Activated CD8-positive, alpha-beta memory T cell treated with anti-CD3 and anti-CD28 coated beads, Interleukin-2, amount 50 U/mL, for 1 hour (primary cell): ENCODE results near the gene RPL28.
"Not testable (repeated sequence)": the region's sequence is repeated elsewhere in the genome, so short reads cannot be mapped to it uniquely, and the experiment has no call there.

Experiments
- DNase-seq: peaks from one replicate; pipeline ENCODE4 v3.0.0-alpha.2; 2020; ENCODE audit errors: extremely low read depth

RPL28 gene

GRCh38 chr19:55426042-55426441, 40.3 kb downstream of the RPL28 start:
- no peak for DNase-seq

GRCh38 chr19:55431183-55431582, 45.5 kb downstream of the RPL28 start:
- DNase-seq: no peak

GRCh38 chr19:55432241-55432959, 46.7 kb downstream of the RPL28 start:
- DNase-seq: no peak

GRCh38 chr19:55433292-55433691, 47.6 kb downstream of the RPL28 start:
- DNase-seq: no peak

GRCh38 chr19:55434356-55434919, 48.7 kb downstream of the RPL28 start:
- no peak for DNase-seq

- no peak for DNase-seq
Observed at GRCh38 chr19:55435020-55435419, 49.3 kb downstream of the RPL28 start.

- DNase-seq: no peak
Observed at GRCh38 chr19:55436847-55437246, 51.1 kb downstream of the RPL28 start.

- DNase-seq: no peak
Observed at GRCh38 chr19:55437410-55437809, 51.7 kb downstream of the RPL28 start.

- DNase-seq: no peak
Observed at GRCh38 chr19:55439052-55439451, 53.3 kb downstream of the RPL28 start.

GRCh38 chr19:55440411-55441105, 54.8 kb downstream of the RPL28 start:
- DNase-seq: no peak

GRCh38 chr19:55441319-55441691, 55.6 kb downstream of the RPL28 start:
- no peak for DNase-seq

- DNase-seq: no peak
Observed at GRCh38 chr19:55441692-55442321, 56.1 kb downstream of the RPL28 start.

- no peak for DNase-seq
Observed at GRCh38 chr19:55442372-55442961, 56.7 kb downstream of the RPL28 start.

GRCh38 chr19:55443045-55443823, 57.5 kb downstream of the RPL28 start, which contains the start of gene SHISA7:
SHISA7 (minus strand) TSS chr19:55443300; CDS start chr19:55442863, 437 bp downstream.
- no peak for DNase-seq

GRCh38 chr19:55443824-55444480, 58.2 kb downstream of the RPL28 start:
- DNase-seq: no peak

- no peak for DNase-seq
Observed at GRCh38 chr19:55444646-55445045, 58.9 kb downstream of the RPL28 start.

GRCh38 chr19:55446060-55446459, 60.3 kb downstream of the RPL28 start:
- no peak for DNase-seq

- DNase-seq: no peak
Observed at GRCh38 chr19:55447421-55448174, 61.9 kb downstream of the RPL28 start.

GRCh38 chr19:55448175-55448490, 62.4 kb downstream of the RPL28 start:
- DNase-seq: not testable (repeated sequence)

- DNase-seq: no peak
Observed at GRCh38 chr19:55449469-55449868, 63.7 kb downstream of the RPL28 start.
